DOHH2 (cell line): ENCODE measurements around the gene NDRG2.

ENCODE experiments used
- H3F3A ChIP-seq: fragments of 200-600 bp; sonication (generic), shearing (Covaris generic); 2 replicates; pipeline ENCODE4 v1.6.0; 2016; ENCODE audit warnings: antibody characterized with exemption, mild to moderate bottlenecking; ENCODE audit not compliant: control insufficient read depth, insufficient read depth
- H3K27ac ChIP-seq: fragments of 200-600 bp; sonication (generic); 2 replicates; pipeline ENCODE4 v1.5.1; 2014; ENCODE audit warnings: low read depth, mild to moderate bottlenecking, low read length, moderate library complexity
- H3K27me3 ChIP-seq: fragments of 200-600 bp; sonication (generic); 2 replicates; pipeline ENCODE4 v1.6.1; 2014; ENCODE audit warnings: mild to moderate bottlenecking, low read length, mixed read lengths; ENCODE audit not compliant: control insufficient read depth
- H3K36me3 ChIP-seq: fragments of 200-600 bp; sonication (generic); 2 replicates; pipeline ENCODE4 v1.6.1; 2014; ENCODE audit warnings: mild to moderate bottlenecking, low read length, moderate library complexity, mixed read lengths; ENCODE audit not compliant: control insufficient read depth
- H3K4me1 ChIP-seq: fragments of 200-600 bp; sonication (generic); 2 replicates; pipeline ENCODE4 v1.6.1; 2014; ENCODE audit warnings: mild to moderate bottlenecking, low read length, mixed read lengths; ENCODE audit not compliant: control insufficient read depth
- H3K4me2 ChIP-seq: fragments of 200-600 bp; sonication (generic); 2 replicates; pipeline ENCODE4 v1.6.0; 2014; ENCODE audit warnings: mild to moderate bottlenecking, low read length, moderate library complexity
- H3K4me3 ChIP-seq: fragments of 200-600 bp; sonication (generic); 2 replicates; pipeline ENCODE4 v1.5.1; 2014; ENCODE audit warnings: mild to moderate bottlenecking, low read length, mixed read lengths
- H3K79me2 ChIP-seq: fragments of 200-600 bp; sonication (generic); 2 replicates; pipeline ENCODE4 v1.6.1; 2014; ENCODE audit warnings: mild to moderate bottlenecking, low read length, mixed read lengths; ENCODE audit not compliant: control insufficient read depth
- H3K9me2 ChIP-seq: fragments of 200-600 bp; sonication (generic); replicated peaks from 2 replicates; pipeline ENCODE4 v1.6.1; 2014; ENCODE audit warnings: mild to moderate bottlenecking, low read length, mixed read lengths; ENCODE audit not compliant: control insufficient read depth
- H3K9me3 ChIP-seq: fragments of 200-600 bp; sonication (generic); 2 replicates; pipeline ENCODE4 v1.6.1; 2014; ENCODE audit warnings: antibody characterized with exemption, low read length, mixed read lengths; ENCODE audit not compliant: control insufficient read depth, insufficient read depth
- H4K20me1 ChIP-seq: fragments of 200-600 bp; sonication (generic); 2 replicates; pipeline ENCODE4 v1.6.0; 2014; ENCODE audit warnings: low read depth, mild to moderate bottlenecking, antibody characterized with exemption, low read length, moderate library complexity; ENCODE audit not compliant: control insufficient read depth, insufficient read depth
- CTCF ChIP-seq: fragments of 200-600 bp; sonication (generic); IDR thresholded peaks from one replicate; pipeline ENCODE4 v1.5.1; 2014; ENCODE audit warnings: antibody characterized with exemption, mild to moderate bottlenecking, low read depth, low read length; ENCODE audit not compliant: poor library complexity, severe bottlenecking
- EZH2phosphoT487 ChIP-seq: fragments of 200-600 bp; sonication (generic); IDR thresholded peaks from 2 replicates; pipeline ENCODE4 v1.6.1; 2017; ENCODE audit warnings: borderline replicate concordance, mild to moderate bottlenecking, antibody characterized with exemption, low read length, moderate library complexity, mixed read lengths

Gene NDRG2

GRCh38 chr14:21047378-21047781, 22.5 kb upstream of the NDRG2 start:
- Histone ChIP-seq H3F3A (no peaks in the 10 kb centered on the region), H3K9me2 (no peaks in the 10 kb centered on the region), H3K9me3 (no peaks in the 10 kb centered on the region), H3K4me1 (no peaks in the 10 kb centered on the region), H3K4me2 (no peak overlapping the region), H3K79me2 (no peaks in the 10 kb centered on the region), H3K36me3 (no peaks in the 10 kb centered on the region), H3K27me3 (peaks cover 57% of the 10 kb centered on the region), H3K4me3 (no peak overlapping the region), H4K20me1 (no peaks in the 10 kb centered on the region), H3K27ac (no peak overlapping the region)
- no peak for TF ChIP-seq EZH2phosphoT487
- TF ChIP-seq CTCF, result no peak

GRCh38 chr14:21043974-21044618, 19.2 kb upstream of the NDRG2 start:
- TF ChIP-seq CTCF (no peak), EZH2phosphoT487 (no peak)
- Histone ChIP-seq H3K4me1 (no peaks in the 10 kb centered on the region), H3K36me3 (no peaks in the 10 kb centered on the region), H3K9me2 (no peaks in the 10 kb centered on the region), H3K27me3 (peaks cover 49% of the 10 kb centered on the region), H3K9me3 (no peaks in the 10 kb centered on the region), H3K79me2 (no peaks in the 10 kb centered on the region), H3F3A (no peaks in the 10 kb centered on the region), H3K4me2 (no peak overlapping the region), H4K20me1 (no peaks in the 10 kb centered on the region), H3K4me3 (no peak overlapping the region), H3K27ac (no peak overlapping the region)

GRCh38 chr14:21043387-21043973, 18.6 kb upstream of the NDRG2 start:
- no peaks in the 10 kb centered on the region for H4K20me1 ChIP-seq
- H3K9me2 ChIP-seq, result no peaks in the 10 kb centered on the region
- peaks cover 47% of the 10 kb centered on the region for H3K27me3 ChIP-seq
- TF ChIP-seq EZH2phosphoT487, result no peak
- no peak for TF ChIP-seq CTCF
- H3K4me1 ChIP-seq, result no peaks in the 10 kb centered on the region
- H3K4me3 ChIP-seq, result no peak overlapping the region
- no peaks in the 10 kb centered on the region for H3K36me3 ChIP-seq
- H3K27ac ChIP-seq, result no peak overlapping the region
- H3F3A ChIP-seq, result no peaks in the 10 kb centered on the region
- no peaks in the 10 kb centered on the region for H3K9me3 ChIP-seq
- no peak overlapping the region for H3K4me2 ChIP-seq
- H3K79me2 ChIP-seq, result no peaks in the 10 kb centered on the region
